AG08395 (cell line): ENCODE data around the gene KRT6C.

Source experiments
- DNase-seq: peaks from one replicate; pipeline ENCODE4 v3.0.0; 2012; ENCODE audit warnings: mixed read lengths, low spot score

The KRT6C gene

DNA sequence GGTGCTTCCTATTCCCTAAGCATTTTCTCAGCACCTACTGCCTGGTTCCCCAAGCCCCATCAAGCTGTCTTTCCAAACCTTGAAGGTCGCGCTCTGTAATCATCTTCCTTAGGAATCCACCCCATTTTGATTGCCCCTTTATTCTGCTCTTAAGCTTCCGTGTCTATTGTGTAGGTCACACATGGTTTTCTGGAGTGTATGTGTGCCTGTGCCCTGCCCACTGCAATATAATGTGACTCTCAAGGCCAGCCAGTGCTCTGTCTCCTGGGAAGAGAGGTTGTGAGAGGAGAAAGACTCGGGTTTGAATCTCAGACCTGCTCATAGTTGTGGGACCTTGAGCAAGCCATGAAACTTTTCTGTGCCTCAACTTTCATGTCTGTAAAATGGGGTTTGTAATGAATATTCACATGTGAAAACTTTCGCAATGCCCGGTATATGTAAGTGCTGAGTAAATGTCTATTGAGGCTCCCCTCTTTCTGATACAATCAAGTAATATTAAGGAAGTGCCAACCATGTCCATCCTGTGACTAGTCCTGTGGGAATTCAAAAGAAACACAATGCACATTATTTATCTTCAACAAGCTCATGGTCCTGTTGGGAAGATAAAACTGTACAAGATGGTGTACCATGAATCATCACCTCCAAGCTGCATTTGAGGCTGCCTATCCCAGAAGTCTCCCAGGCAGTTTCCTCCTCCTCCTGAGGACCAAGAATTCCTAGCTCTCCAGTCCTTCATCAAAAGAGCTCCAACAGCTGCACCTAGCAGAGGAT lies 38.7 kb downstream of the KRT6C start:
- no peak for DNase-seq

DNA sequence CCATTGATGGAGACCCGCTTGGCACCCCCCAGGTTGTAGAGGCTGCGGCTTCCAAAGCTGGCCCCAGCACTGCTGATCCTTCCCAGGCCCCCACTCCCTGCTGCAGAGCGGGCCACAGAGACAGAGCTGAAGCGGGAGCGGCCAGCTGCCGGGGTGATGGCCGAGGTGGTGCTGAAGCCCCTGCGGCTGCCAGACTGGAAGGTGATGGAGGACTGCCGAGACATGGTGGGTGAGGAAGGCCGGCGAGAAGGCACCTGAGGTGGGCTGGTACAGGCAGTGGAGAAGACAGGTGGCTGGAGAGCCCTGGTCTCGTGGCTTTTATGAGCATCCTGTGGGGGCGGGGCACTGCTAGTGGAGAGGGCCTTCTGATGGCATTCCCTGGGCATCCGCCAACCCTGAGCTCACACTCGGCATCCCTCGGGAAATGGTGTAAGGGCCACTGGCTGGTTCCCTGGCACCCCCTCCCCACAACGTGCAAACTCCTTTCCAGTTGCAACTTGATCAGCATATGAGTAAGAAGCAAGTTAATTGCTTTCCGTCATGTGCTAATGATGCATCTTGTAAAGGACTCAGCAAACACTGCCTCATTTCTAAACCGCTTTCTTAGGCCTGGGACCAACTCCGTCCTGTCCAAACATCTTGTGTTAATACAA lies 39.4 kb downstream of the KRT6C start, which contains the start of gene KRT75:
KRT75 (minus strand) TSS at position 291 of the 653 bp plus-strand sequence; CDS start at position 224, 67 bp downstream.
- DNase-seq = no peak

DNA sequence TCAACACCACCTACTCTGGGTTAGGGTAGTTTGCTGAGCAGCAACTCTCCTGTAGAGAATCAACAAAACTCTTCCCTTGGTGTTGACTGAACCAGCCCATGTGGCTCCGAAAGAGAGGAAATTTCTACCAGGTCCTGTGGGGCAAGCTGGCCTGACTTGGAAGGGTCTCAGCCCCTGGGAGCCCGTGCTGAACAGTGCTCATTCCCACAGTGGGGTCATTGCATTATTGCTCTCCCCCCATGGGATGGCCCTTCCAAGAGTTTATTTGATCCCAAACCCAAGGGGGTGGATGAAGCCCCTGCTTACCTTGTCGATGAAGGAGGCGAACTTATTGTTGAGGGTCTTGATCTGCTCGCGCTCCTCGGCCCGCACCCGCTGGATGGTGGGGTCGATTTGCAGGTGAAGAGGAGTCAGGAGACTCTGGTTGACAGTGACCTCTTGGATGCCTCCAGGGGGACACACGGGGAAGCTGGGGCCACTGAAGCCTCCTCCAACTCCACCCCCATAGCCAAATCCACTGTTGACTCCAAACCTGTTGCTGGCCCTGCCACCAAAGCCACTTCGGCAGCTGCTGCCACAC lies 40.0 kb downstream of the KRT6C start:
- DNase-seq = no peak

DNA sequence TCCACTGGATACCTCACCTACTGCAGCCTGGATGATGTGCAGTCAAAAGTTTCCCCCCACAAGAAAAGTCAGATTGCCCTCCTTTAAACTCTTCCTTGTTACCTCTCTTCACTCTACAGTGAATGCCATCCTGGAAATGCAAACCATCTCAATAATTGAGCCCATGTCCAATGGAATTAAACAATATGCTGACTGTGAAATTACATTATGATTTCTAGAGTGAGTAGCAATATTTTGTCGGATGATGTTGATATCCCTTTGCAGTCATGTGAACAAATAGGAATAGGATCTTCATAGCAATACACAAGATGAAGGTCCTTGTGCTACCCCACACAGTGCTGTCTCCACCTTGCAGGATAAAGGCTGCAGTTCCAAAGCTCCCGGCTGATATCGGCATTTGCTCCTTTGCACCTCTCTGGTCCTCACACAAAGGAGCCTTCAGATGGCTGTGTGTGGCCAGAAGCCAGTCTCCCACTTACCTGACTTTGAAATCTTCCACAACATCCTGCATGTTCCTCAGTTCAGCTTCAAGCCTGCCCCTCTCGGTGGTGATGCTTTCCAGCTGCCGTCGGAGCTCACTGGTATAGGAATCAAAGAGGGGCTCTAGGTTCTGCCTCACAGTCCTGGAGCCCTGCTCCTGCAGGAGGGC lies 40.9 kb downstream of the KRT6C start:
- no peak for DNase-seq

DNA sequence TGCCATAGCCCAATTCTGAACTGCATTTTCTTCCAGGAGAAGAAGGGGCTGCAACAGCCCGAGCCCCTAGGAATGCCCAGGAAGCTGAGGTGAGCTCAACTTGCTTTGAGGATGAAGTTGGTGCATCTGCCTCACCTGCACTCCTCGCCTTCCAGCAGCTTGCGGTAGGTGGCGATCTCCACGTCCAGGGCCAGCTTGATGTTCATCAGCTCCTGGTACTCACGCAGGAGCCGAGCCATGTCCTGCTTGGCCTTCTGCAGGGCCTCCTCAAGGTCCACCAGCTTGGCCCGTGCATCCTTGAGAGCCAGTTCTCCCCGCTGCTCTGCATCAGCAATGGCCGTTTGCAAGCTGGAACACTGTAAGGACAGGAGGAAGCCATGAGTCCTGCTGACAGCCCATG lies 45.5 kb downstream of the KRT6C start:
- DNase-seq = no peak

DNA sequence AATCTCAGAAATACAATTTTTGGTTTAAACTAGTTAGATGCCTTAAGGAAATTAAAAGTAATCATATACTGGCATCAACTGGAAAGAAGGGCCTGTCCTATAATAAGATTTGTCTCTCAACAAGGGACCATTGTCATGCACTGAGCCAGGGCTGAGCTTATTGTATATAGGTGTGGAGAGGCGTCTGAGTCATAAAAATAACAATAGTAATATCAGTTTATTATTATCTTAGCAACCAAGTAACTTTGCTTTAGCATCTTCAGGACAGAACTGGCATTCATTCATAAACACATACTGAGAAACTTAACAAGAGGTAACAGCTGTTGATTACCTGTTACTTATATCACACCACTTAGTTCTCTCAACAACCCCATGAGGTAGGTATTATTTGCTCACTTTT lies 46.5 kb downstream of the KRT6C start:
- DNase-seq = no peak

DNA sequence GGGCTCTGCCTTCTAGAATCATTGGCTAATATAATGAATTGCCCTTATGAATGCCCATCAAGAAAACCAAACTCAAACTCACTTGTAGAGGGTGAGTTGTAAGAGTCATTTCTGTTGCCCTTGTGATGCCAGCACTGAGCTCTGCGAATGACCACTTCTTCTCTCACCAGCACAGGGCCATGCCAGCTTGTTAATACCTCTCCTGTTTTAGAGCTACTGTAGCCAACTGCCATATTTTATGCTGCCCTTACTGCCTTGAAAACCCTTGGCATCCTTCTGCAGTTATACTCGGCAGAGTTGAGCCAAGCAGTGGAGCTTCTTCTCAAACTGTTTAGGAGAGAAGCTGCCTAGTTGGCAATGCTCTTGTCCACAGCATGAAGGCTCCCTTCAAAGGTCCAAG lies 47.6 kb downstream of the KRT6C start:
- DNase-seq = no peak

DNA sequence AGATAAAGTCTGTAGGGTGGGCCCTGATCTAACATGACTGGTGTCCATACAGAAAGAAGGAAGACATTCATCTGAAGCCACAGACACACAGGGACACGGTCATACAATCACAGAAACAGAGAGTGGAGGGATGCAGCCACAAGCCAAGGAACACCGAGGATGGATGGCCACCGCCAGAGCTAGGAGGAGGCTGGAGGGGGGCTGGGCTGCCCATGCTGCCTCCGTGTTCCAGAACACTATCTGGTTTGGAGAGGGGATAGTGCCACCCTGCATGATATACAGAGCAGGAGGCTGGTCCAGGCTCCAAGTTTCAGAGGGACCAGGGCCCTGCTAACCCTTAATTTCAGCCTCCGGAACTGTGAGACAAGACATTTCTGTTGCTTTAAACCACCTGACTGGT lies 48.1 kb downstream of the KRT6C start:
- DNase-seq = no peak

DNA sequence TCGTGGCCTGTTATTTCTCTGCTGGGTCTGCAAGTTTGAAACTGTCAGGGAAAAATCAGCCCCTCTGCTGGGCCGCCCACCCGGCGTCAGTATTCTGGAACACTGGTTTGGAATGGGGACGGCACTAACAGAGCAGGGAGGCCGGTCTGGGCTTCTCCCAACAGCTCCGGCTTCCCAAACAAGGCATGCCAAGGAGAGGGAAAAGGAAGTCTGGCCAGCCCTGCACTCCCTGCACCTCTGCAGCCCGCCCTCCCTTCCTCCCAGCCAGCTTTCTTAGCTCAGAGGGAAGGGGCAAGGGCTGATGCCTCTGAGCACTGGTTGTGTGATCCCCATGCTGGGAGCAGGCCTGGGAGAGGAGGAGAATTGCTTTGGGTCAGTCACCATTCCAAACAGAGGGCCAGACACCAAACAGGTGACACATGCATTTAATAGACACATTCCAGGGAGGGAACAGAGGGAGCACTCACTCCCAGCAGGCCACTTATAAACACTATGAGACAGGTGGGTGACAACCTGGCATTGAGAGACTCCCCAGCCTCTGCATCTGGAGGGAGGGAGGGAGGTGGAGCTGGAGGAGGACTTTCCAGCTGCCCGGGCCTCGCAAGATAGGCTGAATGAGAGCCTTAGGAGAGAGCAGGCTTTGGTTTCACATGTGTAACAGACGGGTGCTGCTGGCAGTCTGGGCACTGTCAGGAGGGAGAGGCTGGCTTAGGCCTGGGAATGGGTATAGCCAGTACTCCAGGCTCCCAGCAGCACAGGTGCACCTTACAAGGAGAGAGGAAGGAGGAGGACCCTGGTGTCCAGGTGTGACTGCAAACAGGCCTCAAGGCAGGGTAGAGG lies 49.7 kb downstream of the KRT6C start:
- no peak for DNase-seq

DNA sequence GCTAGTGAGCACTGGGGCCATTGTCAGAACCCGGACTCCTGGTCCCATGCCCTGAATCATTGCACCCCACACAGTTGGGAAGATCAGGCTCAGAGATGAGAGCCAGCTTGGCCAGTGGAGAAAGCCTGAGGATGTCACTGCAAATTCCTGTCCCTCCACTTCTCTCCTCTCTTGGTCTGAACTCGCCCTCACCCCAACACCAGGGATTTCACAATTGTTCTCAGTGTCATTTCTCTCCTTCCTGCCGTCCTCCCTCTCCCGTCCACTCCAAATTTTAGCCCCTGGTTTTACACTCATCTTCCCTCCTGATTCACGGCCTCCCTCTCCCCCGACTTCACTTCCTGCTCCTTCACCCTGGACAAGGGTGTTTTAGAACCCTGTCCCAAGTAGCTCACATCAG lies 50.6 kb downstream of the KRT6C start:
- DNase-seq = no peak

DNA sequence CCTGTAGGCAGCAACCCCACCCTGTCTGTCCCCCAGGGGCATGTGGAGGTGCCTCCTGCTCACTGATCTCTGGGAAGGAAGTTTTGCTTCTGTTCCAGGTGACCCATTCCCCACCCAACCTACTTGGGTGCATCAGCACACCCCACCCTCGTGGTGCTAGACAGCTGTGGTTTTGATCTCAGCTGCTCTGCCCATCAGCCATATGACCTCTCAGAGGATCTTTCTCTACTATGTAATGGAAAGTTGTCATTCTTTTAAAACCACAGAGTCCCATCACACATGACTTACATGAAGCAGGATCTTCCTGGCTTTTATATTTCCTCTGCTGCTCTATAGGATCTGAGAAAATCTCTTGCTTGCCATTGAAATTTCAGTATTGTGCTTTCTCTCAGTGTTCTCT lies 53.9 kb downstream of the KRT6C start:
- DNase-seq = no peak

DNA sequence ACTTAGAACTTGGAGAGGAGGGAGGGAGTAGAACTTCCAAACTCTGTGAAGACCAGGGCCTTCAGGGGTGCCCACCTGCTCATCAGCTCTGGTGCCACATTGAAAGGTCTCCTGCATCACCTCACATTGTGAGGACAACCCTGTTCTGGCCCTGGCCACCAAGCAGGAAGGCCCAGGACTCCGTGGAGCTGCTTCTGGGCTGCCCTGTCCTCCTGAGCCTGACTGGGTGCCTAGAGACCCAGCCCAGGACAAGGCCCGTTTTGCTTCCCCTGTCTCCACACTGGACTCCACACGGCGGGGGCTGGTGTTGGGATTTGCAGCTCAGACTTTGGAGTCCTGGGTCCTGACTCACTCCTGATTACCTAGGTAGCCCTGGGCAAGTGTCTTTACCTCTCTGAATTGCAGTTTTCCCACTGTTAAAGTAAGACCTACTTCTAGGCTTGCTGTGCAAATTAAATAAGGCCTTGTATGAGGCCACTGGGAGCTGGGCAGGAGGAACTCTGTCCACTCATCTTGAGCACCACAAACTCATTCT lies 55.0 kb downstream of the KRT6C start:
- no peak for DNase-seq
